ENCODE data around the gene HABP4.

Gene HABP4

DNA sequence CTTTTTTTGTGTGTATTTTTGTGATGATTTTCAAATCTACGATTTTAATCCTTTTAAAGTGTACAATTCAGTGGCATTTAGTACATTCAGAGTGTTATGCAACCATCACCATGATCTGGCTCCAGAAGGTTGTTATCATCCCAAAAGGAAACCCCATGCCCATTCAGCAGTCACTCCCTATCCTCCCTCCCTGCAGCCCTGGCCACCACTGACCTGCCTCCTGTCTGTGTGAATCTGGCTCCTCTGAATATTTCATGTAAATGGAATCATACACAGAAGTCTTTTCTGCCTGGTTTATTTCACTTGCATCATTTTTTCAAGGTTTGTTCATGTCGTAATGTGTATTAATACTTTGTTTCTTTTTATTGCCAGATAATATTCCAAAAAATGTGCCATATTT is 32.5 kb downstream of the HABP4 start:
- no peak for DNase-seq

GRCh38 chr9:96483197-96483596 is 33.2 kb downstream of the HABP4 start:
- no peak for DNase-seq

- DNase-seq = no peak
Measured at GRCh38 chr9:96483733-96484390, 33.9 kb downstream of the HABP4 start.

GRCh38 chr9:96484521-96484931 is 34.6 kb downstream of the HABP4 start:
- no peak for DNase-seq

GRCh38 chr9:96485280-96485679 is 35.3 kb downstream of the HABP4 start:
- DNase-seq = no peak

DNA sequence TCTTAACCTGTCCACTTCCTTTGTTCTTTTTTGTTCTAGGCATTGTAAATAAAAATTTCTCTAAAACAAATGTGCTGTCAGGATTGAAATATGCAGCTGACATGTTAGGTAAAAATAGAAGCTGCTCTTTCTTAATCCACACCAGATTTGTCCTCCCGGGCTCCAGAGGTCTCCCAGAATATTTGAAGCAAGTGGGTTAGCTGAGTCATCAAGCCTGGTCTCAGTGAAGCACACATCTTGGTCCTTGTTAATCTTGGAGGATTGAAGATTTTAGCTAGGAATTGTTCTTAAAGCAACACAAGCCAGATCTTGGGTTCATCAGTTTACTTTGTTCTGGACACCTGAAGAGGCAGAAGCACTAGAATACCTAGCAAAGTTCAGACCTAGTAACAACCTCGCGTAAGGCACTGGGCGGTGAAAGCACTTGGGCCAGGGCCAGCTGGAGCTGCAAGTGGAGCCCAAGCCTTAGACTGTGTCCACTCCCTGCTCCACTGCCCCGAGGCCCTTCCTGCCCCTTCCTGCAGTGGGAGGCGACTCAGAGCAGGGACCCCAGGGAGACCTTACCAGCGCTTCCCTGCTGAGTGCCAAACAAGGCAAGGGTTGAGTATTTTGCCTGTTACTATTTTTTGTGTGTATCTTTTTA is 36.5 kb downstream of the HABP4 start:
- DNase-seq = no peak

GRCh38 chr9:96487029-96487396 is 37.0 kb downstream of the HABP4 start:
- DNase-seq = no peak

- no peak for DNase-seq
Measured at GRCh38 chr9:96487949-96488348, 38.0 kb downstream of the HABP4 start.

DNA sequence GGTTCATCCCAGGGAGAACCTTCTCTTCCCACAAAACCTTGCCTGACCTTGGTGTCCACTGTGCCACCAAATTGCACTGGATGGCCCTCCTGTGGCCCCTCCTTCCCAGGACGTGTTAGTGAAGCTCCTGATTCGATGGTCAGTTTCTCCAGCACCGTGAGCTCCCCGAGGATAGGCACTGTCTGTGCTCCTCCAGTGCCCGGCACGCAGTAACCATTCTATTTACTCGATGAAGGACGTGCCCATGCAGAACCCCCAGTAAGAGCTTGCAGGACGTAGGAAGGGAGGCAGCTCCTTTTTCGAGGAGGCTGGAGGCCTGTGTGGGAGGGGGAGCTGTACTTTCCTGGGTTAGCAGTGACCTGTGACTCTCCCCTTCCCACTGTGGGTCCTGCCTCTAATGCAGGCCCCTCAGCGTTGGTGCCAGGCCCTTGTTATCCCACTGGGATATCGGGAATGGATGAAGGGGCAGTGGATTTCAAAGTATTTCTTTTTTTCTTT is 39.6 kb downstream of the HABP4 start:
- no peak for DNase-seq

GRCh38 chr9:96490534-96491078 is 40.6 kb downstream of the HABP4 start:
- no peak for DNase-seq

- DNase-seq = no peak
Measured at GRCh38 chr9:96491079-96491879, 41.3 kb downstream of the HABP4 start.

GRCh38 chr9:96491880-96492525 is 42.0 kb downstream of the HABP4 start:
- no peak for DNase-seq

- no peak for DNase-seq
Measured at GRCh38 chr9:96492993-96493531, 43.1 kb downstream of the HABP4 start.

GRCh38 chr9:96493757-96494156 is 43.8 kb downstream of the HABP4 start:
- no peak for DNase-seq

DNA sequence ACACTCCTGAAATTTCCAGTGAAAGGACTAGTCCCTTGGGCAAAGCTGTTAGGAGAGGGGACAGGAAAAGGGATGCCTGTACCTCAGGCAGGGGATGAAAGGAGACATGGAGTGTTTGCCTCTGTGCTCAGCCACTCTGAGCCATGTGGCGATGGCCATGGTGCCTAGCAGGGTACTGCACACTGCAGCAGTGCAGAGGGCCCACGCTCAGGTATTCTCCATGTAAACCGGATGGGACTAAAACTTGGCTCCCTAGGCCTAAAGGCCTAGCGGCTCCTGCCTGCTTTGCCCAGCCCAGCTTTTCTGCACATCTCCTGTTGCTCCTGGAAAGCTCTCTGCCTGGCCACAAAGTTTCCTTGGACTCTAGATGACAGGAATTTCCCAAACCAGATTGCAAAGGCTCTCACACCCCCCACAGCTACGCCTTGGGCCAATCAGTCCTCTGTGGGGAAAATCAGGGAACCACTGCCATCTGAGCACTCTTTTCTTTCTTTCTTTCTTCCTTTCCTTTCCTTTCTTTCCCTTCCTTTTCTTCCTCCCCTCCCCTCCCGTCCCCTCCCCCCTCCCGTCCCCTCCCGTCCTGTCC is 44.3 kb downstream of the HABP4 start:
- DNase-seq = no peak

DNA sequence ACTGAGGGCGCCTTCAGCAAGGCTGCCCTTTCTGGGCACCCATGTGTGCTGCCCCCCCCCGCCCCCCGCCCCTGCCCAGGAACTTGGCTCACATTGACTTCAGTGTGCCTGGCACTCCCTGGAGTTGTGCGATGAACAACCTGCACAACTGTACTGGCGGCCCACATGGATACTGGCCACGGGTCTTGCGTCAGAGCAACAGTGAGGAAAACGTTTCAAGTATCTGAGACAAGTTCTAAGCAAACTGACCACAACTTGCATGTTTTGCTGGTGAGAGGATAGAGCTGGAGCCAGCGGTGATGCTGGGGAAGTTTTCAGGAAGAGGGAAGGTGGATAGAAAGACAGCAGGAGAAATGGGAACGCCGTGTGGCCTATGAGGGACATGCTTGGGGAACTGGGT is 45.4 kb downstream of the HABP4 start:
- no peak for DNase-seq

- no peak for DNase-seq
Measured at GRCh38 chr9:96496368-96497116, 46.6 kb downstream of the HABP4 start.

GRCh38 chr9:96497117-96497399 is 47.1 kb downstream of the HABP4 start:
- DNase-seq = no peak

DNA sequence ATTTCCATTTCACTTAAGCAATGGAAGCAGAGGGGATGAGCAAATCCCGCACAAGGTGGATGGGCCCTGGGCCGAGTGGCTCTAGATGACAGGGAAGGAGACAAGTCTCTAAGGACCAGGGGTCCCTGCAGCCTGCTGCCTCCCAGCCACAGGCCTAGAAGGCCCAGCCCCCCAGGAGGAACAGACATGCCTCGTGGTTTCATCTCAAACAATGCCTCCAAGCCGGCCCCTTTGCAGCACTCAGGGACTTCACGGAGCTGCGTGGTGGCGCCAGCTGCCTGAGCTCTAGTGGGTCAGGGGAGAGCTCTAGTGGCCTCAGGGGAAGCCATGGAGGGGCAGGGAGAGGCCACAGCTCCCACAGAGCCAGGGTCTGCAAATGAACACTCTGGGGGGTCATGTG is 48.8 kb downstream of the HABP4 start:
- DNase-seq = no peak

GRCh38 chr9:96499257-96499656 is 49.3 kb downstream of the HABP4 start:
- DNase-seq = no peak

- no peak for DNase-seq
Measured at GRCh38 chr9:96500696-96501632, 51.0 kb downstream of the HABP4 start.
